Endothelial cell of umbilical vein (primary cell): ENCODE data around the gene UBXN2A. TPM values are rescaled to one million over a fixed set of nuclear protein-coding genes. Genes with fewer than 3 reads are reported as not detected.

ENCODE experiments used
- BruUV-seq: library from RNA; stranded (reverse); fragments of 400-500 nt; replicated peaks from 2 replicates; lab custom pipeline; 2021; lab: Mats Ljungman, UMichigan
- CTCF ChIA-PET: fragments of 300-600, 350-600 bp; sonication (Branson Sonifier 250); formaldehyde crosslinking; loops from one replicate; lab custom pipeline; 2021; ENCODE audit warnings: antibody characterized with exemption, inconsistent platforms; lab: Charles Lee
- POLR2A ChIA-PET: fragments of 300-600, 350-600 bp; sonication (Branson Sonifier 250); formaldehyde crosslinking; loops from one replicate; lab custom pipeline; 2021; ENCODE audit warnings: antibody characterized with exemption, inconsistent platforms; lab: Charles Lee
- DNase-seq: peaks from one replicate; pipeline ENCODE4 v3.0.0-alpha.2; 2011; ENCODE audit warnings: low read depth, low spot score
- FAIRE-seq: peaks from 2 replicates; lab custom pipeline; 2011; peaks lifted over from hg19 to GRCh38; lab: Jason Lieb, UNC
- H2AFZ ChIP-seq: 2 replicates; pipeline ENCODE4 v1.6.0; 2012; ENCODE audit warnings: low read depth, low read length, control low read depth, inconsistent platforms
- H3K27ac ChIP-seq: 2 replicates; pipeline ENCODE4 v1.5.1; 2011; ENCODE audit warnings: low read depth, mild to moderate bottlenecking, control low read depth, low read length, moderate library complexity; ENCODE audit not compliant: insufficient read depth
- H3K27me3 ChIP-seq, 2 experiments: 2 replicates each; pipeline versions ENCODE4 v1.6.0 to v1.6.1; 2011; ENCODE audit warnings: low read length in 2 of 2, mixed read lengths in 1 of 2; ENCODE audit not compliant: control insufficient read depth in 2 of 2, insufficient read depth in 2 of 2
- H3K36me3 ChIP-seq, 2 experiments: 2 replicates in 1 of 2; 3 replicates in 1 of 2; pipeline ENCODE4 v1.5.1; 2011; ENCODE audit warnings: low read length in 2 of 2, mild to moderate bottlenecking in 1 of 2, moderate library complexity in 1 of 2; ENCODE audit not compliant: control insufficient read depth in 2 of 2, insufficient read depth in 2 of 2; ENCODE audit errors: extremely low read depth in 1 of 2
- H3K4me1 ChIP-seq: 3 replicates; pipeline ENCODE4 v1.5.1; 2011; ENCODE audit warnings: mild to moderate bottlenecking, low read length; ENCODE audit not compliant: control insufficient read depth, insufficient read depth; ENCODE audit errors: extremely low read depth
- H3K4me2 ChIP-seq: 2 replicates; pipeline ENCODE4 v1.6.1; 2011; ENCODE audit warnings: low read length, control low read depth, mixed read lengths; ENCODE audit not compliant: insufficient read depth
- H3K4me3 ChIP-seq, 3 experiments: fragments of 200-600 bp in 1 of 3; sonication (generic), shearing (Covaris generic) in 1 of 3; replicated peaks in 1 of 3; 2 replicates each; pipeline ENCODE4 v1.5.1; 2011 to 2016; ENCODE audit warnings: control low read depth in 3 of 3, low read length in 3 of 3, mild to moderate bottlenecking in 2 of 3, inconsistent platforms in 1 of 3, low read depth in 1 of 3, moderate library complexity in 1 of 3; ENCODE audit not compliant: insufficient read depth in 1 of 3
- H3K79me2 ChIP-seq: 2 replicates; pipeline ENCODE4 v1.6.0; 2012; ENCODE audit warnings: low read length, inconsistent platforms; ENCODE audit not compliant: control insufficient read depth, insufficient read depth
- H3K9ac ChIP-seq: replicated peaks from 2 replicates; pipeline ENCODE3; 2011; ENCODE audit warnings: low read length, control low read depth; ENCODE audit not compliant: insufficient read depth; ENCODE audit errors: extremely low read depth
- H3K9me1 ChIP-seq: replicated peaks from 3 replicates; pipeline ENCODE4 v1.6.0; 2011; ENCODE audit warnings: mild to moderate bottlenecking, low read length; ENCODE audit not compliant: control insufficient read depth, insufficient read depth; ENCODE audit errors: extremely low read depth
- H3K9me3 ChIP-seq: replicated peaks from 2 replicates; pipeline ENCODE4 v1.5.1; 2012; ENCODE audit warnings: low read length, inconsistent platforms; ENCODE audit not compliant: control insufficient read depth, insufficient read depth
- H4K20me1 ChIP-seq: replicated peaks from 2 replicates; pipeline ENCODE3; 2011; ENCODE audit warnings: mild to moderate bottlenecking, low read length; ENCODE audit not compliant: control insufficient read depth, insufficient read depth; ENCODE audit errors: extremely low read depth
- CTCF ChIP-seq, 2 donors: IDR thresholded peaks; 1 replicate in 1 of 2; 2 replicates in 1 of 2; pipeline ENCODE4 v1.5.1; 2011; ENCODE audit warnings: low read length in 2 of 2, mild to moderate bottlenecking in 2 of 2, moderate library complexity in 2 of 2, control low read depth in 1 of 2, inconsistent platforms in 1 of 2, low read depth in 1 of 2; ENCODE audit not compliant: insufficient read depth in 1 of 2; ENCODE audit errors: extremely low read depth in 1 of 2
- FOS ChIP-seq: IDR thresholded peaks from 2 replicates; pipeline ENCODE4 v1.6.1; 2011; ENCODE audit warnings: mild to moderate bottlenecking, low read length, moderate library complexity, borderline replicate concordance; ENCODE audit not compliant: insufficient read depth
- MYC ChIP-seq: IDR thresholded peaks from one replicate; pipeline ENCODE4 v1.6.1; 2011; ENCODE audit warnings: mild to moderate bottlenecking, low read depth, low read length
- POLR2A ChIP-seq: IDR thresholded peaks from 2 replicates; pipeline ENCODE4 v1.6.1; 2012; ENCODE audit warnings: low read depth, mild to moderate bottlenecking, control low read depth, low read length
- POLR2AphosphoS5 ChIP-seq: IDR thresholded peaks from 2 replicates; pipeline ENCODE4 v1.6.1; 2012; ENCODE audit warnings: low read depth, mild to moderate bottlenecking, control low read depth, low read length, moderate library complexity; ENCODE audit not compliant: insufficient read depth
- dilution Hi-C: fragments of 300-500 bp; cut with MboI; formaldehyde crosslinking; loops from one replicate; pipeline ENCODE4 v1.15.0; 2019; ENCODE audit warnings: low sequenced_read_pairs; ENCODE audit not compliant: extremely low pct_ligation_motif_present
- intact Hi-C: fragments of 100-400 bp; cut with micrococcal nuclease; formaldehyde crosslinking; loops from one replicate; pipeline ENCODE4 v1.10.0; 2022
- polyA plus RNA-seq, 4 experiments: library from polyadenylated mRNA; depleted of rRNA in 3 of 4; stranded (reverse) in 3 of 4; unstranded in 1 of 4; fragments of >200 nt; gene quantifications; 2 replicates each; pipeline versions ENCODE4 v1.2.1 to v1.2.3, GENCODE V29; 2011 to 2012; ENCODE audit warnings: missing spikeins in 1 of 4
- total RNA-seq: library from RNA; stranded (reverse); gene quantifications from 2 replicates; pipeline ENCODE4 v1.2.3, GENCODE V29; 2021

UBXN2A gene
- total and polyA plus RNA-seq, 2 donors (not counting 3 experiments of a cell fraction or from before 2014, with no cell fraction given) = 3.6 to 19.0 TPM

GRCh38 chr2:24050041-24050979 is 110.0 kb downstream of the UBXN2A start:
- Histone ChIP-seq H3K9me3 (no peaks in the 10 kb centered on the region), H3K36me3 (no peaks in the 10 kb centered on the region), H3K27ac (no peak overlapping the region), H3K4me2 (peak overlapping the region; percentile 60), H3K27me3 (no peaks in the 10 kb centered on the region), H3K79me2 (peaks cover 11% of the 10 kb centered on the region), H3K9ac (peak overlapping the region; percentile 41), H3K4me1 (peaks cover 23% of the 10 kb centered on the region), H3K4me3 (peak overlapping the region; percentile 75 to 93 (median 77)), H4K20me1 (no peaks in the 10 kb centered on the region), H2AFZ (peak overlapping the region; percentile 77), H3K9me1 (no peaks in the 10 kb centered on the region)
- TF ChIP-seq POLR2AphosphoS5 = no peak
- no peak for TF ChIP-seq POLR2A
- TF ChIP-seq MYC = no peak
- no peak for TF ChIP-seq CTCF (IDR thresholded peaks at IDR 0.05; ENCODE audit: extremely low read depth in 1 of 2, insufficient read depth in 1 of 2, low read depth in 1 of 2, low read length in 2 of 2)
- TF ChIP-seq FOS = no peak
- TSS peak; percentile 11 for BruUV-seq
- POLR2A ChIA-PET = interaction anchor here (0.9 to 1.0 kb wide), 2 partner anchors 33 to 123 kb away, joined by 3 read pairs; partner anchors contain the start of gene ATAD2B
- CTCF ChIA-PET = interaction anchor here (1.0 to 2.7 kb wide), 6 partner anchors 9 to 226 kb away, joined by 3 to 8 read pairs (median 3); partner anchors contain the start of genes ATAD2B and TP53I3
- intact Hi-C loops (no loop called here), dilution Hi-C loops (no loop called here)
- DNase-seq (peak; percentile 21), FAIRE-seq (peak; percentile 4)
